ENCODE measurements around the gene MEAK7.

The MEAK7 gene

GRCh38 chr16:84502075-84502474, 2.4 kb downstream of the MEAK7 start:
- POLR2A ChIA-PET = no interaction called here
- CTCF ChIA-PET = interaction anchor here (1.1 to 1.3 kb wide), 2 partner anchors 8 to 19 kb away, joined by 3 read pairs; no protein-coding TSS in a partner anchor
- no peak for TF ChIP-seq CTCF (IDR thresholded peaks at IDR 0.05; ENCODE audit: control extremely low read depth, extremely low read depth, low read depth, missing control alignments)
- DNase-seq (ENCODE audit: extremely low spot score) = no peak

DNA sequence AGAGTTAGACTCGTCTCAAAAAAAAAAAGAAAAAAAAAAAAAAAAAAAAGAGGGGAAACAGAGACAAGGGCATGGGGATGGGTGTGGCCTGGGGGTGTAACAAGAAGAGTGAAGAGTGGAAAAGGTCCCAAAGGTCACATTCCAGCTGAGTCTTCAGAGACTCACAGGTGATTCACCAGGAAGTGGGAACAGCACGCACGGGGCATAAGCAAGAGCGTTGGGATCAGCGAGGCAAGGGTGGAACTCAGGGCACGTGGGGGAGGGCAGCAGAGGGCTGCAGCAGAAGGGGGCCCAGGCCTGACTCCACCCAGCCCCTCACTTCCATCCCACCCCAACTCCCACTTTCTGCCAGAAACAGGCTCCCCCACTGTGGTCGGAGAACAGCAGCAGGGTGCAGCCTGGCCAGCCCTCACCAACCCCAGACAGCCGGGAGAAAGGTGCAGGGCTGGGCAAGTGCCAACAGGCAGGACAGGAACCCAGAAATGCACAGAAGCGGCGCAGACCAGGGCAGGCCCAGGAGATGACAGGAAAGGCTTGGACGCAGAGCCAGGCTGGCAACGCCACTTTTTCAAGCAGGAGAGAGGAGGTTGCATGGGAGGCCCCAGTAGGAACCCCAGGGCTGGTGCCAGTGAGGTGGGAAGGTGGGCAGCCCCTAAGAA, 3.3 kb downstream of the MEAK7 start:
- ChIA-PET POLR2A (no interaction called here), CTCF (interaction anchor here (1.1 kb wide), 1 partner anchor 7 kb away, joined by 3 read pairs; no protein-coding TSS in a partner anchor)
- no peak for DNase-seq (ENCODE audit: extremely low spot score)
- no peak for TF ChIP-seq CTCF (IDR thresholded peaks at IDR 0.05; ENCODE audit: control extremely low read depth, extremely low read depth, low read depth, missing control alignments)

- DNase-seq (ENCODE audit: extremely low spot score) = no peak
- CTCF ChIA-PET = no interaction called here
- POLR2A ChIA-PET = no interaction called here
- TF ChIP-seq CTCF (IDR thresholded peaks at IDR 0.05; ENCODE audit: control extremely low read depth, extremely low read depth, low read depth, missing control alignments) = no peak
These were observed 3.9 kb downstream of the MEAK7 start for GRCh38 chr16:84500531-84500930.

DNA sequence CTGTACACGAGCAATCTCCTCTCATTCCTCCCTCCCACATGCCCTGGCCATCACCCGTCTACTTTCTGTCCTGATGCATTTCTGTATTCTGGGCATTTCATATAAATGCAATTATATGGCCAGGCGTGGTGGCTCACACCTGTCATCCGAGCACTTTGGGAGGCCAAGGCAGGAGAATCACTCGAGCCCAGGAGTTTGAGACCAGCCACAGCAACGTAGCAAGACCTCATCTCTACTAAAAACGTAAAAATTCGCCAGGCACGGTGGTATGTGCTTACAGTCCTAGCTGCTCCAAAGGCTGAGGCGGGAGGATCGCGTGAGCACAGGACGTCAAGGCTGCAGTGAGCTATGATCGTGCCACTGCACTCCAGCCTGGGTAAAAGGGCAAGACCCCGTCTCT, 4.8 kb downstream of the MEAK7 start:
- no peak for TF ChIP-seq CTCF (IDR thresholded peaks at IDR 0.05; ENCODE audit: control extremely low read depth, extremely low read depth, low read depth, missing control alignments)
- ChIA-PET CTCF (no interaction called here), POLR2A (no interaction called here)
- no peak for DNase-seq (ENCODE audit: extremely low spot score)

- ChIA-PET POLR2A (no interaction called here), CTCF (interaction anchor here (0.8 to 3.3 kb wide), 3 partner anchors 8 to 12 kb away, joined by 4 to 27 read pairs (median 6); no protein-coding TSS in a partner anchor)
- DNase-seq (ENCODE audit: extremely low spot score) = no peak
- no peak for TF ChIP-seq CTCF (IDR thresholded peaks at IDR 0.05; ENCODE audit: control extremely low read depth, extremely low read depth, low read depth, missing control alignments)
These were observed 5.4 kb downstream of the MEAK7 start for GRCh38 chr16:84498859-84499620.

GRCh38 chr16:84498223-84498610, 6.2 kb downstream of the MEAK7 start:
- TF ChIP-seq CTCF (IDR thresholded peaks at IDR 0.05; ENCODE audit: control extremely low read depth, extremely low read depth, low read depth, missing control alignments) = no peak
- ChIA-PET CTCF (interaction anchor here (0.8 to 3.3 kb wide), 3 partner anchors 8 to 13 kb away, joined by 4 to 27 read pairs (median 6); no protein-coding TSS in a partner anchor), POLR2A (interaction anchor here (0.6 kb wide), 1 partner anchor 65 kb away, joined by 3 read pairs; no protein-coding TSS in a partner anchor)
- DNase-seq (ENCODE audit: extremely low spot score) = no peak
